Neural cell (in vitro differentiated cells): ENCODE data around the gene ZNF416. TPM values are rescaled to one million over a fixed set of nuclear protein-coding genes. Genes with fewer than 3 reads are reported as not detected.

ENCODE experiments used
- H2AFZ ChIP-seq: fragments of 200-600, 300-800 bp; sonication (generic), shearing (Covaris generic); 2 replicates; pipeline ENCODE4 v1.6.0; 2014; ENCODE audit warnings: low read depth, mild to moderate bottlenecking, antibody characterized with exemption, low read length, moderate library complexity
- H3F3A ChIP-seq: fragments of 200-600 bp; shearing (Covaris generic); 2 replicates; pipeline ENCODE4 v1.6.1; 2016; ENCODE audit warnings: mild to moderate bottlenecking, moderate library complexity, mixed read lengths, antibody characterized with exemption, low read length; ENCODE audit not compliant: insufficient read depth, poor library complexity, severe bottlenecking
- H3K27ac ChIP-seq: fragments of 200-600, 300-800 bp; sonication (generic), shearing (Covaris generic); 2 replicates; pipeline ENCODE4 v1.5.1; 2014; ENCODE audit warnings: mild to moderate bottlenecking, low read length, moderate library complexity
- H3K27me3 ChIP-seq: fragments of 300-800, 200-600 bp; sonication (generic), shearing (Covaris generic); 2 replicates; pipeline ENCODE4 v1.6.0; 2014; ENCODE audit warnings: mild to moderate bottlenecking, low read depth, low read length, moderate library complexity; ENCODE audit not compliant: insufficient read depth
- H3K36me3 ChIP-seq: fragments of 300-800, 200-600 bp; sonication (generic), shearing (Covaris generic); 2 replicates; pipeline ENCODE4 v1.5.1; 2014; ENCODE audit warnings: mild to moderate bottlenecking, antibody characterized with exemption, low read length, moderate library complexity; ENCODE audit not compliant: insufficient read depth
- H3K4me2 ChIP-seq: fragments of 300-800, 200-600 bp; sonication (generic), shearing (Covaris generic); 2 replicates; pipeline ENCODE4 v1.6.0; 2014; ENCODE audit warnings: mild to moderate bottlenecking, low read length
- H3K4me3 ChIP-seq: fragments of 300-800, 200-600 bp; sonication (generic), shearing (Covaris generic); 2 replicates; pipeline ENCODE4 v1.5.1; 2014; ENCODE audit warnings: mild to moderate bottlenecking, low read length, moderate library complexity
- H3K79me2 ChIP-seq: fragments of 200-600 bp; shearing (Covaris generic); replicated peaks from 2 replicates; pipeline ENCODE4 v1.6.0; 2014; ENCODE audit warnings: mild to moderate bottlenecking, low read length, moderate library complexity; ENCODE audit not compliant: insufficient read depth
- H3K9ac ChIP-seq: fragments of 300-800, 200-600 bp; sonication (generic), shearing (Covaris generic); 2 replicates; pipeline ENCODE4 v1.6.1; 2016; ENCODE audit warnings: mild to moderate bottlenecking, low read length, mixed read lengths
- H3K9me2 ChIP-seq: fragments of 200-600 bp; shearing (Covaris generic); 2 replicates; pipeline ENCODE4 v1.6.1; 2016; ENCODE audit warnings: mild to moderate bottlenecking, low read length, mixed read lengths; ENCODE audit not compliant: insufficient read depth
- H3K9me3 ChIP-seq: fragments of 200-600, 300-800 bp; sonication (generic), shearing (Covaris generic); 2 replicates; pipeline ENCODE4 v1.6.1; 2016; ENCODE audit warnings: mild to moderate bottlenecking, mixed run types, low read length, moderate library complexity, mixed read lengths
- H4K20me1 ChIP-seq: fragments of 200-600 bp; shearing (Covaris generic); 2 replicates; pipeline ENCODE4 v1.6.1; 2016; ENCODE audit warnings: mild to moderate bottlenecking, mixed run types; ENCODE audit not compliant: insufficient read depth
- EP300 ChIP-seq: fragments of 450-650 bp; conservative IDR thresholded peaks from 2 replicates; pipeline ENCODE4 v1.6.1; 2014; ENCODE audit warnings: antibody characterized with exemption, mild to moderate bottlenecking, moderate library complexity; ENCODE audit not compliant: poor library complexity, severe bottlenecking
- EZH2 ChIP-seq: fragments of 200-600, 300-800 bp; shearing (Covaris generic), sonication (generic); IDR thresholded peaks from 2 replicates; pipeline ENCODE4 v1.6.1; 2014; ENCODE audit warnings: antibody characterized with exemption, low read length, borderline replicate concordance, mild to moderate bottlenecking; ENCODE audit not compliant: insufficient read depth, poor library complexity, severe bottlenecking
- MXI1 ChIP-seq: fragments of 450-650 bp; conservative IDR thresholded peaks from 2 replicates; pipeline ENCODE4 v1.6.1; 2014; ENCODE audit warnings: antibody characterized with exemption, mild to moderate bottlenecking; ENCODE audit not compliant: poor library complexity, severe bottlenecking
- POLR2AphosphoS5 ChIP-seq: IDR thresholded peaks from 2 replicates; pipeline ENCODE4 v1.6.1; 2012
- RAD21 ChIP-seq: fragments of 450-650 bp; conservative IDR thresholded peaks from 2 replicates; pipeline ENCODE4 v1.6.1; 2014; ENCODE audit warnings: antibody characterized with exemption, mild to moderate bottlenecking, moderate library complexity
- SMC3 ChIP-seq: fragments of 450-650 bp; conservative IDR thresholded peaks from 2 replicates; pipeline ENCODE4 v1.6.1; 2014; ENCODE audit warnings: antibody characterized with exemption, mild to moderate bottlenecking, moderate library complexity; ENCODE audit not compliant: poor library complexity
- TAF1 ChIP-seq: IDR thresholded peaks from 2 replicates; pipeline ENCODE4 v1.6.1; 2012; ENCODE audit warnings: low read depth
- polyA plus RNA-seq: library from polyadenylated mRNA; depleted of rRNA; stranded (reverse); fragments of >200 nt; gene quantifications from 2 replicates; pipeline ENCODE4 v1.2.3, GENCODE V29; 2014
- TF ChIP-seq, protein P1 (sequence below): fragments of 450-650 bp; IDR thresholded peaks from 2 replicates; pipeline ENCODE4 v1.5.1; 2014; ENCODE audit warnings: antibody characterized with exemption, mild to moderate bottlenecking, moderate library complexity; ENCODE audit not compliant: poor library complexity, severe bottlenecking
- TF ChIP-seq, protein P2 (sequence below): IDR thresholded peaks from 2 replicates; pipeline ENCODE4 v1.6.1; 2012; ENCODE audit warnings: borderline replicate concordance

Gene ZNF416
- polyA plus RNA-seq, 1 donor from 2014 or later = 6.3 TPM

DNA sequence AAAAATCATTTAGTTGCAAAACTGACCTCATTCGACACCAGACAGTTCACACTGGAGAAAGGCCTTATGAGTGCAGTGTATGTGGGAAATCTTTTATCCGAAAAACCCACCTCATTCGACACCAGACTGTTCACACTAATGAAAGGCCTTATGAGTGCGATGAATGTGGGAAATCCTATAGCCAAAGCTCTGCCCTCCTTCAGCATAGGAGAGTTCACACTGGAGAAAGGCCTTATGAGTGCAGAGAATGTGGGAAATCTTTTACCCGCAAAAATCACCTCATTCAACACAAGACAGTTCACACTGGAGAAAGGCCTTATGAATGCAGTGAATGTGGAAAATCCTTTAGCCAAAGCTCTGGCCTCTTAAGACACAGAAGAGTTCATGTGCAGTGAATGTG is 28.2 kb upstream of the ZNF416 start:
- Histone ChIP-seq H3K9me3 (no peaks in the 10 kb centered on the region), H3K4me3 (no peak overlapping the region), H4K20me1 (no peaks in the 10 kb centered on the region), H3K9me2 (no peaks in the 10 kb centered on the region), H3K36me3 (peaks cover 6% of the 10 kb centered on the region), H2AFZ (no peak overlapping the region), H3F3A (no peaks in the 10 kb centered on the region), H3K27me3 (no peaks in the 10 kb centered on the region), H3K27ac (no peak overlapping the region), H3K79me2 (no peaks in the 10 kb centered on the region), H3K9ac (no peak overlapping the region), H3K4me2 (no peak overlapping the region)
- TF ChIP-seq EZH2 (no peak), SMC3 (no peak), TAF1 (no peak), MXI1 (no peak), POLR2AphosphoS5 (no peak), RAD21 (no peak), EP300 (no peak)
- TF ChIP-seq, protein P1, sequence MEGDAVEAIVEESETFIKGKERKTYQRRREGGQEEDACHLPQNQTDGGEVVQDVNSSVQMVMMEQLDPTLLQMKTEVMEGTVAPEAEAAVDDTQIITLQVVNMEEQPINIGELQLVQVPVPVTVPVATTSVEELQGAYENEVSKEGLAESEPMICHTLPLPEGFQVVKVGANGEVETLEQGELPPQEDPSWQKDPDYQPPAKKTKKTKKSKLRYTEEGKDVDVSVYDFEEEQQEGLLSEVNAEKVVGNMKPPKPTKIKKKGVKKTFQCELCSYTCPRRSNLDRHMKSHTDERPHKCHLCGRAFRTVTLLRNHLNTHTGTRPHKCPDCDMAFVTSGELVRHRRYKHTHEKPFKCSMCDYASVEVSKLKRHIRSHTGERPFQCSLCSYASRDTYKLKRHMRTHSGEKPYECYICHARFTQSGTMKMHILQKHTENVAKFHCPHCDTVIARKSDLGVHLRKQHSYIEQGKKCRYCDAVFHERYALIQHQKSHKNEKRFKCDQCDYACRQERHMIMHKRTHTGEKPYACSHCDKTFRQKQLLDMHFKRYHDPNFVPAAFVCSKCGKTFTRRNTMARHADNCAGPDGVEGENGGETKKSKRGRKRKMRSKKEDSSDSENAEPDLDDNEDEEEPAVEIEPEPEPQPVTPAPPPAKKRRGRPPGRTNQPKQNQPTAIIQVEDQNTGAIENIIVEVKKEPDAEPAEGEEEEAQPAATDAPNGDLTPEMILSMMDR = no peak
- TF ChIP-seq, protein P2, sequence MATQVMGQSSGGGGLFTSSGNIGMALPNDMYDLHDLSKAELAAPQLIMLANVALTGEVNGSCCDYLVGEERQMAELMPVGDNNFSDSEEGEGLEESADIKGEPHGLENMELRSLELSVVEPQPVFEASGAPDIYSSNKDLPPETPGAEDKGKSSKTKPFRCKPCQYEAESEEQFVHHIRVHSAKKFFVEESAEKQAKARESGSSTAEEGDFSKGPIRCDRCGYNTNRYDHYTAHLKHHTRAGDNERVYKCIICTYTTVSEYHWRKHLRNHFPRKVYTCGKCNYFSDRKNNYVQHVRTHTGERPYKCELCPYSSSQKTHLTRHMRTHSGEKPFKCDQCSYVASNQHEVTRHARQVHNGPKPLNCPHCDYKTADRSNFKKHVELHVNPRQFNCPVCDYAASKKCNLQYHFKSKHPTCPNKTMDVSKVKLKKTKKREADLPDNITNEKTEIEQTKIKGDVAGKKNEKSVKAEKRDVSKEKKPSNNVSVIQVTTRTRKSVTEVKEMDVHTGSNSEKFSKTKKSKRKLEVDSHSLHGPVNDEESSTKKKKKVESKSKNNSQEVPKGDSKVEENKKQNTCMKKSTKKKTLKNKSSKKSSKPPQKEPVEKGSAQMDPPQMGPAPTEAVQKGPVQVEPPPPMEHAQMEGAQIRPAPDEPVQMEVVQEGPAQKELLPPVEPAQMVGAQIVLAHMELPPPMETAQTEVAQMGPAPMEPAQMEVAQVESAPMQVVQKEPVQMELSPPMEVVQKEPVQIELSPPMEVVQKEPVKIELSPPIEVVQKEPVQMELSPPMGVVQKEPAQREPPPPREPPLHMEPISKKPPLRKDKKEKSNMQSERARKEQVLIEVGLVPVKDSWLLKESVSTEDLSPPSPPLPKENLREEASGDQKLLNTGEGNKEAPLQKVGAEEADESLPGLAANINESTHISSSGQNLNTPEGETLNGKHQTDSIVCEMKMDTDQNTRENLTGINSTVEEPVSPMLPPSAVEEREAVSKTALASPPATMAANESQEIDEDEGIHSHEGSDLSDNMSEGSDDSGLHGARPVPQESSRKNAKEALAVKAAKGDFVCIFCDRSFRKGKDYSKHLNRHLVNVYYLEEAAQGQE = no peak

DNA sequence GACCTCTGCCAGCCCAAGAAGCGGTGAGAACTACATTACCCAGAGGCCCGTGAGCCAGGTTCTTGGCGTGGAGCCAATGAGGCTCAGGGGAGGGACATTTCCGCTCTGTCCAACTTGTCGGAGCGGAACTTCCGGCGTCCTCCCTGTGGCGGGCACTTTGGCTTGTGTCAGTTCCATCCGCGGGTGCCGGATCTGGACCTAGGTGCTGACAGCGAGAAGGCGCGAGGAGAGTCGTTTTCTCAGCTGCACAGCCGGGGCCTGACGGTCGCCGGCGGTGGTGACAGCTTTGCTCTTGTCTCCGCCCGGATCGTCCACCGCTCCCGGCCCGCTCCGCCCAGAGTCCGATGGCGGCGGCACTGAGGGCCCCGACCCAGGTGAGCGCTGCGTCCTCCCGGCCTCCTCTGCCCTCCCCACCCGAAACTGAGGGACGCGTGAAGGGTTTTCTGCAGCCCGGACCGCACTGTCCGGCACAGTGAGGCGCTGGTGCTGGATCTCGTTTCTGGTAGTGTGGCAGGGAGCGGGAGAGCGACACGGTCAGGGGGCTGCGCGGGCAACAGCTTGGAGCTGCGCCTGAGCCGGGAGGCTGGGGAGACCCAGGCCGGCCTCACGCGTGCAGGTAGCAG is 21.2 kb upstream of the ZNF416 start, which contains the start of gene ZNF530:
Gene ZNF530, plus strand, starts transcription at position 125 of the 623 bp plus-strand sequence. CDS start 4,461 bp downstream, outside the sequence.
- Histone ChIP-seq H3K79me2 (peaks cover 5% of the 10 kb centered on the region), H3K9me2 (no peaks in the 10 kb centered on the region), H3K36me3 (no peaks in the 10 kb centered on the region), H3K4me2 (peak within 1 kb of the TSS; percentile 72), H3K27me3 (no peaks in the 10 kb centered on the region), H3K9me3 (no peaks in the 10 kb centered on the region), H3F3A (no peaks in the 10 kb centered on the region), H3K27ac (no peak within 1 kb of the TSS), H2AFZ (peak within 1 kb of the TSS; percentile 88), H4K20me1 (no peaks in the 10 kb centered on the region), H3K9ac (peak within 1 kb of the TSS; percentile 72), H3K4me3 (peak within 1 kb of the TSS; percentile 94)
- TF ChIP-seq EP300 (no peak), EZH2 (no peak), POLR2AphosphoS5 (peak; percentile 68), MXI1 (peak; percentile 82), RAD21 (peak; percentile 21), TAF1 (no peak), SMC3 (peak; percentile 56)
- TF ChIP-seq, protein P1 = no peak
- TF ChIP-seq, protein P2 = no peak
